Activated CD4-positive, alpha-beta T cell treated with anti-CD3 and anti-CD28 coated beads for 4 hours (primary cell): Measurements from ENCODE around the gene NPPA.
"Not testable (repeated sequence)": the region's sequence is repeated elsewhere in the genome, so short reads cannot be mapped to it uniquely, and the experiment has no call there.

Source experiments
- DNase-seq, 2 donors: peaks; one replicate each; pipeline ENCODE4 v3.0.0-alpha.2; 2020

NPPA gene

GRCh38 chr1:11805422-11806306, 41.9 kb downstream of the NPPA start, which contains the start of the genes CLCN6 and MTHFR:
Gene CLCN6 (plus strand): TSS chr1:11806191. CDS start chr1:11806263, 72 bp downstream.
Gene MTHFR (minus strand): TSS chr1:11805964. CDS start chr1:11803116, 2,848 bp downstream.
- DNase-seq = peak; percentile 96 to 97

- DNase-seq = peak; percentile 44 to 54
These were observed 42.7 kb downstream of the NPPA start for GRCh38 chr1:11804666-11805421.

GRCh38 chr1:11803924-11804665, 43.5 kb downstream of the NPPA start:
- not testable (repeated sequence) for DNase-seq

- peak; percentile 68 for DNase-seq
These were observed 44.4 kb downstream of the NPPA start for GRCh38 chr1:11802973-11803885.

- no peak for DNase-seq
These were observed 45.0 kb downstream of the NPPA start for GRCh38 chr1:11802616-11802972.

GRCh38 chr1:11800756-11801433, 46.7 kb downstream of the NPPA start:
- no peak for DNase-seq

GRCh38 chr1:11800391-11800755, 47.2 kb downstream of the NPPA start:
- no peak for DNase-seq

GRCh38 chr1:11799896-11800295, 47.7 kb downstream of the NPPA start:
- DNase-seq = no peak

- DNase-seq = no peak
These were observed 48.5 kb downstream of the NPPA start for GRCh38 chr1:11799099-11799498.

GRCh38 chr1:11797525-11798216, 49.9 kb downstream of the NPPA start:
- DNase-seq = no peak

GRCh38 chr1:11796036-11796828, 51.4 kb downstream of the NPPA start:
- no peak for DNase-seq
